GM12801 (cell line): ENCODE results near the gene CPM.

Source experiments
- TF ChIP-seq, protein P1 (sequence below): IDR thresholded peaks from one replicate; pipeline ENCODE4 v1.5.1; 2011; ENCODE audit warnings: control low read depth; ENCODE audit not compliant: insufficient read length; ENCODE audit errors: extremely low read depth

The CPM gene

GRCh38 chr12:68962877-68963855, 30.2 kb upstream of the CPM start:
- TF ChIP-seq, protein P1, sequence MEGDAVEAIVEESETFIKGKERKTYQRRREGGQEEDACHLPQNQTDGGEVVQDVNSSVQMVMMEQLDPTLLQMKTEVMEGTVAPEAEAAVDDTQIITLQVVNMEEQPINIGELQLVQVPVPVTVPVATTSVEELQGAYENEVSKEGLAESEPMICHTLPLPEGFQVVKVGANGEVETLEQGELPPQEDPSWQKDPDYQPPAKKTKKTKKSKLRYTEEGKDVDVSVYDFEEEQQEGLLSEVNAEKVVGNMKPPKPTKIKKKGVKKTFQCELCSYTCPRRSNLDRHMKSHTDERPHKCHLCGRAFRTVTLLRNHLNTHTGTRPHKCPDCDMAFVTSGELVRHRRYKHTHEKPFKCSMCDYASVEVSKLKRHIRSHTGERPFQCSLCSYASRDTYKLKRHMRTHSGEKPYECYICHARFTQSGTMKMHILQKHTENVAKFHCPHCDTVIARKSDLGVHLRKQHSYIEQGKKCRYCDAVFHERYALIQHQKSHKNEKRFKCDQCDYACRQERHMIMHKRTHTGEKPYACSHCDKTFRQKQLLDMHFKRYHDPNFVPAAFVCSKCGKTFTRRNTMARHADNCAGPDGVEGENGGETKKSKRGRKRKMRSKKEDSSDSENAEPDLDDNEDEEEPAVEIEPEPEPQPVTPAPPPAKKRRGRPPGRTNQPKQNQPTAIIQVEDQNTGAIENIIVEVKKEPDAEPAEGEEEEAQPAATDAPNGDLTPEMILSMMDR = no peak

GRCh38 chr12:68959891-68960464, 27.0 kb upstream of the CPM start:
- TF ChIP-seq, protein P1 = no peak

GRCh38 chr12:68959143-68959858, 26.3 kb upstream of the CPM start:
- TF ChIP-seq, protein P1 = no peak

DNA sequence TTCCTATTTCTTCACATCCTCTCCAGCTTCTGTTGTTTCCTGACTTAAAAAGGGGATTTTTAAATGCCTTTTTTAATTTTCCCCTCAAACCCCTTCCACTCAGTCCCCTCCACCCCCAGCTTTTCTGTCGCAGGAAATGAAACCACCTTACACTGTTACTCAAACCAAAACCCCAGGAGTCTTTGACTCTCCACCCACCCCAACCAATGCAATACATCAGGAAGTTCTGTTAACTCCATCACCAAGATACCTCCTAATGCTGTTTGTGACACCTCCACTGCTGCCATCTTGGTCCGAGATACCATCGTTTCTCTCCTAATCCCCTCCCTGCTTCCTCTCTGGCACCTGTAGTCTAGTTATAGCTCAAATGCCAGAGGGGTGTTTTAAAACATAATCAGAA, 25.4 kb upstream of the CPM start:
- TF ChIP-seq, protein P1 = no peak

- TF ChIP-seq, protein P1 = no peak
Observed at GRCh38 chr12:68957273-68957672, 24.3 kb upstream of the CPM start.

DNA sequence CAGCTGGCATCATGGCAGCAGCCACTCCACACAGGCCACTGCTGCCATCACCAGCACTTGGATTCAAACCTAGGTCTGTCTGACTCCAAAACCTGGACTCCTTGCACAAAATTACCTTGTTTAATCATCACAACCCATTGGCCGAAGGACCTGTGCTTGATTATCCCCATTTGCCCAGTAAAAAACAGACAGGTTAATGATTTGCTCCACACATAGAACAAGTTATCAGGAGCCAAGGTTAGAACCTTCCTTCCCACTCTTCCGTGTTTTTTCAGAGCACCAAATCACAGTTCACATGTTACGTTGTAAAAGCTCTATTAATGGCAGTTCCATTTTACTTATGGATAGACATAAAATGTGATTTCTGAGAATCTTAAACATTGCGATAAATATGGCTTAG, 23.5 kb upstream of the CPM start:
- TF ChIP-seq, protein P1 = no peak

- TF ChIP-seq, protein P1 = no peak
Observed at GRCh38 chr12:68954811-68955210, 21.8 kb upstream of the CPM start.
